Neural cell (in vitro differentiated cells): ENCODE results near the gene CPNE5. TPM values are rescaled to one million over a fixed set of nuclear protein-coding genes. Genes with fewer than 3 reads are reported as not detected.

Experiments used
- H2AFZ ChIP-seq: fragments of 200-600, 300-800 bp; sonication (generic), shearing (Covaris generic); 2 replicates; pipeline ENCODE4 v1.6.0; 2014; ENCODE audit warnings: low read depth, mild to moderate bottlenecking, antibody characterized with exemption, low read length, moderate library complexity
- H3F3A ChIP-seq: fragments of 200-600 bp; shearing (Covaris generic); 2 replicates; pipeline ENCODE4 v1.6.1; 2016; ENCODE audit warnings: mild to moderate bottlenecking, moderate library complexity, mixed read lengths, antibody characterized with exemption, low read length; ENCODE audit not compliant: insufficient read depth, poor library complexity, severe bottlenecking
- H3K27ac ChIP-seq: fragments of 200-600, 300-800 bp; sonication (generic), shearing (Covaris generic); 2 replicates; pipeline ENCODE4 v1.5.1; 2014; ENCODE audit warnings: mild to moderate bottlenecking, low read length, moderate library complexity
- H3K27me3 ChIP-seq: fragments of 300-800, 200-600 bp; sonication (generic), shearing (Covaris generic); 2 replicates; pipeline ENCODE4 v1.6.0; 2014; ENCODE audit warnings: mild to moderate bottlenecking, low read depth, low read length, moderate library complexity; ENCODE audit not compliant: insufficient read depth
- H3K36me3 ChIP-seq: fragments of 300-800, 200-600 bp; sonication (generic), shearing (Covaris generic); 2 replicates; pipeline ENCODE4 v1.5.1; 2014; ENCODE audit warnings: mild to moderate bottlenecking, antibody characterized with exemption, low read length, moderate library complexity; ENCODE audit not compliant: insufficient read depth
- H3K4me2 ChIP-seq: fragments of 300-800, 200-600 bp; sonication (generic), shearing (Covaris generic); 2 replicates; pipeline ENCODE4 v1.6.0; 2014; ENCODE audit warnings: mild to moderate bottlenecking, low read length
- H3K4me3 ChIP-seq: fragments of 300-800, 200-600 bp; sonication (generic), shearing (Covaris generic); 2 replicates; pipeline ENCODE4 v1.5.1; 2014; ENCODE audit warnings: mild to moderate bottlenecking, low read length, moderate library complexity
- H3K79me2 ChIP-seq: fragments of 200-600 bp; shearing (Covaris generic); replicated peaks from 2 replicates; pipeline ENCODE4 v1.6.0; 2014; ENCODE audit warnings: mild to moderate bottlenecking, low read length, moderate library complexity; ENCODE audit not compliant: insufficient read depth
- H3K9ac ChIP-seq: fragments of 300-800, 200-600 bp; sonication (generic), shearing (Covaris generic); 2 replicates; pipeline ENCODE4 v1.6.1; 2016; ENCODE audit warnings: mild to moderate bottlenecking, low read length, mixed read lengths
- H3K9me2 ChIP-seq: fragments of 200-600 bp; shearing (Covaris generic); 2 replicates; pipeline ENCODE4 v1.6.1; 2016; ENCODE audit warnings: mild to moderate bottlenecking, low read length, mixed read lengths; ENCODE audit not compliant: insufficient read depth
- H3K9me3 ChIP-seq: fragments of 200-600, 300-800 bp; sonication (generic), shearing (Covaris generic); 2 replicates; pipeline ENCODE4 v1.6.1; 2016; ENCODE audit warnings: mild to moderate bottlenecking, mixed run types, low read length, moderate library complexity, mixed read lengths
- H4K20me1 ChIP-seq: fragments of 200-600 bp; shearing (Covaris generic); 2 replicates; pipeline ENCODE4 v1.6.1; 2016; ENCODE audit warnings: mild to moderate bottlenecking, mixed run types; ENCODE audit not compliant: insufficient read depth
- CTCF ChIP-seq: fragments of 450-650 bp; IDR thresholded peaks from 2 replicates; pipeline ENCODE4 v1.5.1; 2014; ENCODE audit warnings: antibody characterized with exemption, mild to moderate bottlenecking, moderate library complexity; ENCODE audit not compliant: poor library complexity, severe bottlenecking
- EP300 ChIP-seq: fragments of 450-650 bp; conservative IDR thresholded peaks from 2 replicates; pipeline ENCODE4 v1.6.1; 2014; ENCODE audit warnings: antibody characterized with exemption, mild to moderate bottlenecking, moderate library complexity; ENCODE audit not compliant: poor library complexity, severe bottlenecking
- EZH2 ChIP-seq: fragments of 200-600, 300-800 bp; shearing (Covaris generic), sonication (generic); IDR thresholded peaks from 2 replicates; pipeline ENCODE4 v1.6.1; 2014; ENCODE audit warnings: antibody characterized with exemption, low read length, borderline replicate concordance, mild to moderate bottlenecking; ENCODE audit not compliant: insufficient read depth, poor library complexity, severe bottlenecking
- MXI1 ChIP-seq: fragments of 450-650 bp; conservative IDR thresholded peaks from 2 replicates; pipeline ENCODE4 v1.6.1; 2014; ENCODE audit warnings: antibody characterized with exemption, mild to moderate bottlenecking; ENCODE audit not compliant: poor library complexity, severe bottlenecking
- POLR2AphosphoS5 ChIP-seq: IDR thresholded peaks from 2 replicates; pipeline ENCODE4 v1.6.1; 2012
- RAD21 ChIP-seq: fragments of 450-650 bp; conservative IDR thresholded peaks from 2 replicates; pipeline ENCODE4 v1.6.1; 2014; ENCODE audit warnings: antibody characterized with exemption, mild to moderate bottlenecking, moderate library complexity
- REST ChIP-seq: IDR thresholded peaks from 2 replicates; pipeline ENCODE4 v1.6.1; 2012; ENCODE audit warnings: borderline replicate concordance
- SMC3 ChIP-seq: fragments of 450-650 bp; conservative IDR thresholded peaks from 2 replicates; pipeline ENCODE4 v1.6.1; 2014; ENCODE audit warnings: antibody characterized with exemption, mild to moderate bottlenecking, moderate library complexity; ENCODE audit not compliant: poor library complexity
- TAF1 ChIP-seq: IDR thresholded peaks from 2 replicates; pipeline ENCODE4 v1.6.1; 2012; ENCODE audit warnings: low read depth
- polyA plus RNA-seq: library from polyadenylated mRNA; depleted of rRNA; stranded (reverse); fragments of >200 nt; gene quantifications from 2 replicates; pipeline ENCODE4 v1.2.3, GENCODE V29; 2014

Gene CPNE5
- polyA plus RNA-seq, 1 donor from 2014 or later: 8.7 TPM

GRCh38 chr6:36862848-36863382, 23.7 kb upstream of the CPNE5 start:
- no peaks in the 10 kb centered on the region for H3F3A ChIP-seq
- no peaks in the 10 kb centered on the region for H3K9me2 ChIP-seq
- no peak overlapping the region for H3K9ac ChIP-seq
- no peak overlapping the region for H3K27ac ChIP-seq
- H2AFZ ChIP-seq: no peak overlapping the region
- H3K36me3 ChIP-seq: no peaks in the 10 kb centered on the region
- H3K4me3 ChIP-seq: no peak overlapping the region
- TF ChIP-seq RAD21 (no peak), MXI1 (no peak), TAF1 (no peak), EP300 (no peak), POLR2AphosphoS5 (no peak)
- H4K20me1 ChIP-seq: no peaks in the 10 kb centered on the region
- H3K4me2 ChIP-seq: no peak overlapping the region
- H3K9me3 ChIP-seq: no peaks in the 10 kb centered on the region
- no peaks in the 10 kb centered on the region for H3K27me3 ChIP-seq
- peaks cover 12% of the 10 kb centered on the region for H3K79me2 ChIP-seq

- H3K79me2 ChIP-seq: peaks cover 6% of the 10 kb centered on the region
Measured at GRCh38 chr6:36862164-36862847, 23.1 kb upstream of the CPNE5 start.

More at GRCh38 chr6:36862164-36862847, 23.1 kb upstream of the CPNE5 start:
- no peak overlapping the region for H3K9ac ChIP-seq
- H3K9me2 ChIP-seq: no peaks in the 10 kb centered on the region
- no peaks in the 10 kb centered on the region for H3K9me3 ChIP-seq
- no peaks in the 10 kb centered on the region for H3F3A ChIP-seq
- H3K27me3 ChIP-seq: no peaks in the 10 kb centered on the region
- no peak for TF ChIP-seq TAF1
- no peak for TF ChIP-seq CTCF
- TF ChIP-seq MXI1: no peak
- no peak for TF ChIP-seq RAD21
- no peak for TF ChIP-seq EP300
- no peak for TF ChIP-seq EZH2
- no peak for TF ChIP-seq SMC3
- no peak for TF ChIP-seq POLR2AphosphoS5
- TF ChIP-seq REST: no peak
- no peak overlapping the region for H2AFZ ChIP-seq
- H3K4me2 ChIP-seq: no peak overlapping the region
- H4K20me1 ChIP-seq: no peaks in the 10 kb centered on the region
- H3K36me3 ChIP-seq: no peaks in the 10 kb centered on the region
- no peak overlapping the region for H3K27ac ChIP-seq
- H3K4me3 ChIP-seq: no peak overlapping the region
